AG20443 (cell line): Measurements from ENCODE around the gene ADM2.
"Not testable (repeated sequence)": the region's sequence is repeated elsewhere in the genome, so short reads cannot be mapped to it uniquely, and the experiment has no call there.

Experiments used
- DNase-seq: peaks from one replicate; pipeline ENCODE4 v3.0.0; 2012; ENCODE audit warnings: low spot score, mixed read lengths

The ADM2 gene

DNA sequence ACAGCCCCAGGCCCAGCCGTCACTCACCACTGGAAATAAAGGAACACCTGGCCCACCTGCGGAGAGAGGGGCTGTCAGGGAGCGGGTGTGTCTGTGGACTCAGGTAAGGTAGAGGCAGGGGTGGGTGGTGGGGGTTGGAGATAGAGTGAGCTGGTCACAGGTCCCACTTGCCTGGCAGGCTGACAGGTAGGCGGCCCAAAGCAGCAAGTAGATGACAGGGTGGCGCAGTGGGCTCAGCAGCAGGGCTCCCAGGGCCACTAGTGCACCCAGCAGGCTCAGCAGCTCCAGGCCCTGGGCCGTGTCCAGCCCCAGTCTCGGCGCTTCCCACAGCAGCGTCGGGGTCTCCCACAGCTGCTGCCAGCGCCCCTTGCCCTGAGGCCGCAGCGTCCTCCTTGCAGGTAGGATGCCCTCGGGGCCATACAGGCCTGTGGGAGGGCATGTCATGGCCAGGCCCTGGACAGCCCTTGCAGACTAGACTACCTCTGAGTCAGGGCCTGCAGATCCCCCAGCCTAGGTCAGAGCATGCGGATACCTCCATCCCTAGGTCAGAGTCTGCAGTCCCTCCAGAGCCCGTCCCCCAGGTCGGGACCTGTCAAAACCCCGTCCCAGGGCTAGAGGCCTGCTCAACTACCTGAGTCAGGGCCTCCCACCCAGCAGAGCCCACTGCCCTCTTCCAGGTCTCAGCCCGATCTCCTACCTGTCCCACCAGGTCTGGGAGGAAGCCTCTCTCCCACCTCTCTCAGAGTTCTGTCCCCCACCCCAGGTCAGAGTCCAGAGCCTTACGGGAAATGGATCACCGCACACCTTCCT, 25.5 kb downstream of the ADM2 start:
- DNase-seq, result peak; percentile 31

DNA sequence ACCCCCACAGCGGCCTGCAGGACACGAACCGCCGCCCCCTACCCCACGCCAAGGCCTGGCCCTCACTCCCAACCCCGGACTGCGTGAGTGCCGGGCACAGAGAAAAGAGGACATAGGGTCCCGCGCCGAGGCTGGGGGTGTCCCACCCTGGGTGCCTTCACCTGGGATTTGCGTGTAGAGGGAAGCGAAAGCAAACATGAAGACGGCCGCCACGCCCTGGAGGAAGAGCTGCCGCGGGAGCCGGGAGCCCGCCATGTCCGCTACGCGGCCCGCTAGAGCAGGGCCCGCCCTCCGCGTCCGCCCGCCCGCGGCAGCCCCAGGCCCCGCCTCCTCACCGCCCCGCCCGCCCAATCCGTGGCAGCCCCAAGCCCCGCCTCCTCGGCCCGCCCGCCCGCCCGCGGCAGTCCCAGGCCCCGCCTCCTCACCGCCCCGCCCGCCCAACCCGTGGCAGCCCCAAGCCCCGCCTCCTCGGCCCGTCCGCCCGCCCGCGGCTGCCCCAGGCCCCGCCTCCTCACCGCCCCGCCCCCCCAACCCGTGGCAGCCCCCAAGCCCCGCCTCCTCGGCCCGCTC, 26.2 kb downstream of the ADM2 start, which contains the start of gene LMF2:
LMF2 (minus strand) TSS at position 282 of the 570 bp plus-strand sequence; CDS start at position 255, 27 bp downstream.
- DNase-seq, result peak; percentile 97

DNA sequence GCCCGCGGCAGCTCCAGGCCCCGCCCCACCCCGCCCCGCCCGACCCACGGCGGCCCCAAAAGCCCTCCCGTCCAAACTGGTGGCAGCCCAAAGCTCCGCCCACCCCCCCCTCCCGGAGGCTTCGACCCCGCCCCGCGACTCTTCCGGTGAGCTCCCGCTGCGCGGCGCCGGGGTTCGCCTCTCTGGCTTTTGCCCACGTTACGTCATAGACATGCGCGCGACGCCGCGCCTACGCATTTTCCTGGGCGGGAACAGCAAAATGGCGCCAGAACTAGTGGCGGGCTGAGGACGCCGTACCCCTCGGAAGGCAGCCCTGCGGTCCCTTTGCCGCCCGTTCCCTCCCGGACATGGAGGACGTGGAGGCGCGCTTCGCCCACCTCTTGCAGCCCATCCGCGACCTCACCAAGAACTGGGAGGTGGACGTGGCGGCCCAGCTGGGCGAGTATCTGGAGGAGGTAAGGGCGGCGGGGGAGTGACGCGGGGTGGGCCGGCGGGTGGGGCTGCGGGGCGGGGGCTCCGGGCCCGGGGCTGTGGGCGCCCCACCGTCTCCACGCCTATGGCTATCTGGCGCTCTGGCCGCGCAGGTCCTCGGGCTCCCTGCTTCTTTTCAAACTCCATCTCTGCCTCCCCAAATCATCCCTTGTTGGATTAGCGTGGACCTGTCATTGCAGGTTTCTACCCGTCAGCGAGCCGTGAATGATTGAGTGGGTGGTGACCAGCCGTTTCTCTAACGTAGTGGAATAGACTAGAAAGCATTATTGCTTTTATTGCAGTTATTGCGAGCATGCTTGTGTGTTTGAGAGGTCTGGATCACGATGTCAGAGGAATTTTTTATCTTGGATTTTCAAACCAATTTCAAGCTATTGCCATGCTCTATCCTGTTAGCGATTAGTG, 26.9 kb downstream of the ADM2 start, which contains the start of gene NCAPH2:
NCAPH2 (plus strand) TSS at position 234 of the 894 bp plus-strand sequence; CDS start at position 348, 114 bp downstream.
- DNase-seq, result peak; percentile 100

DNA sequence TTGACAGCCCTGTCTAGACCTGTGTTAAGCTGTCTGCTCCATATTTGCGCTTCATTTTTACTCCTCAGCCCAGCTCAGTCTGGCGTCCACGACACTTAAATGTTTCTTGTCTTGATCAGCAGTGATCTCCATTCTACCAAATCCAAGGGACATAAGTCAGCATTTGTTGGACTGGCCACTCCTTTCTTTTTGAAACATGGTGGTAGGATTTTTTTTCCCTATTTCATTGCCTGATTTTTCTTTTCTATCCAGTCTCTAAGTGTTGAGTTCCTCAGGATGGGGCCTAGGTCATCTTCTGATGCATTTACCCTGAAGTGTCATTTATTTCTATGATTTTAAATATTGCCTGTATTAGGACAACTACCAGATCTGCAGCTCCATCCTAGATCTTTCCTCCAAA, 27.6 kb downstream of the ADM2 start:
- no peak for DNase-seq

DNA sequence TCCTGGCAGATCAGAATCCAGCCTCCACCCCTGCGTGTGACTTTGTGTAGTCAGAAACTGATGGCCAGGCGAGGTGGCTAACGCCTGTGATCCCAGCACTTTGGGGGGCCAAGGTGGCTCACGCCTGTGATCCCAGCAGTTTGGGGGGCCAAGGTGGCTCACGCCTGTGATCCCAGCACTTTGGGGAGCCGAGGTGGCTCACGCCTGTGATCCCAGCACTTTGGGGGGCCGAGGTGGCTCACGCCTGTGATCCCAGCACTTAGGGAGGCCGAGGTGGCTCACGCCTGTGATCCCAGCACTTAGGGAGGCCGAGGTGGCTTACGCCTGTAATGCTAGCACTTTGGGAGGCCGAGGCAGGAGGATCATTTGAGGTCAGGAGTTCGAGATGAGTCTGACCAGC, 31.8 kb downstream of the ADM2 start:
- no peak for DNase-seq

DNA sequence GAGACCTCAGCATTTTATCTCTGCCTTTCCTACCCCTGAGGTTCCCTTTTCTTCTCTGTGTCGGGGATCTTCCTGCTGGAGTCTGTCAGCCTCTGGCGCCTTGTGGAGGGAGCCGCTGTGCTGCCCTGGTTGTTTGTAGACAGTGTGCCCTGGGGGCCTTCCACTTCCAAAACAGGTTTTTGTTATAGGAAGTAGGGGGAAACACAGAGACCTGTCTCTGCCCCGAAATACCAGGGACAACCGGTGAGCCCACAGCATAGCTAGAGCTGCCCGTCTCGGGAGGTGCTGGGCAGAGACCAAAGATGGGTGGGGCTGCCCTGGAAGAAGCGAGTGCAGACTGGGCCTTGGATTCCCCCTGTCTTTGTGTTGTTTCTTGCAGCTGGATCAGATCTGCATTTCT, 34.7 kb downstream of the ADM2 start:
- DNase-seq, result no peak

DNA sequence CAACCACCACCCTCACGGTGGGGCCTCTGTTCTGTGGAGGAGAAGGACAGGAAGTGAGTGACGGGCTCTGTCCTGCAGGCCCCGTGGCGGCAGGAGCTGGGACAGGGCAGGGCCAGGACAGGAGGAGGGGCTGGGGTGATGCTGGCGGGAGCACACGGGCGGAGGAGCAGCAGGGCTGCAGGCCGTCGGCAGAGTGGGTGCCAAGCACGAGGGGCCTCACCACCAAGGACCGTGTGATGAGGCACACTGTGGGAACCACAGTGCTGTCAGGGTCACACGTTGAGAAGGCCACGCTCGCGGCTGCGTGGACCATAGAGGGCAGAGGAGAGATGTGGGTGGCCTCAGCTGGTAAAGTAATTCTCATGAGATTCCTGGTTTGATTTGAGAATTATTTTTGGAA, 35.5 kb downstream of the ADM2 start:
- DNase-seq, result no peak

DNA sequence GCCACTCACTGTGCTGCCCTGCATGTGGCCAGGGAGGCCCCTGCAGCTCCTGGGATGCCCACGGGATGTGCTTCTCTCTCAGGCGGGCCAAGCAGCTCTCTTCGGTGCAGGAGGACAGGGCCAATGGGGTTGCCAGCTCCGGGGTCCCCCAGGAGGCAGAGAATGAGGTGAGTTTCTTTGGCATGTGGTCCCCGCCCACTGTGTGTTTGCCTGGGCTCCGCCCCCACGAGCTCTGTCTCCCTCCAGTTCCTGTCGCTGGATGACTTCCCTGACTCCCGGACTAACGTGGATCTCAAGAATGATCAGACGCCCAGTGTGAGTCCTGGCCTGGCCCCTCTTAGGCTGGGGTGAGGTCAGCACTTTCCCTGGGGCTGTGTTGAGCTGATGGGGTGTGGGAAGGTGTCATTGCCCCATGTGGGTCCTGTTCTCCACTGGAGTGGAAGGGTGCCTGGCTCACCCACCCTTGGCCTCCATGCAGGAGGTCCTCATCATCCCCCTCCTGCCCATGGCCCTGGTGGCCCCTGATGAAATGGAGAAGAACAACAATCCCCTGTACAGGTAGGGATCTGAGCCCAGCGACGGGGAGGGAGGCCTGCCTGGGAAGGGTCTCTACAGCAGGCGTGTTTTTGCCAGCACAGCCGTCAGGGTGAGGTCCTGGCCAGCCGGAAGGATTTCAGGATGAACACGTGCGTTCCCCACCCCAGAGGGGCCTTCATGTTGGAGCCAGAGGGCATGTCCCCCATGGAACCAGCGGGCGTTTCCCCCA, 36.3 kb downstream of the ADM2 start:
- no peak for DNase-seq

DNA sequence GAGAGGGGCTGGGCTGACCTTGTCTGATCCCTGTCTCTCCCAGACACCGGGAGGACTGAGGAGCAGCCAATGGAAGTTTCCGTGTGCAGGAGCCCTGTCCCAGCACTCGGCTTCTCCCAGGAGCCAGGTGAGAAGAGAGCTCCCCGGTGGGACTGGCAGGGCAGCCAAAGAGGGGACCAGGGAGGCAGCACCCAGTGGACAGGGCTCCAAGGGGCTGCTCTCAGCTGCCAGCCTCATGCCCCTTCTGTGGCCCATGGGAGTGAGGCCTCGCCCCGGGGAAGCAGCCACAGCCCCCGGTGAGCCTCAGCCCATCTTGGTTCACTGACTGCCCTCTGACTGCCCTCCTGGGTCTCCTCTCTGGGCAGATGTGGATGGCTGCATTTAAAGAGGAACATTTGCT, 37.3 kb downstream of the ADM2 start:
- DNase-seq, result no peak

DNA sequence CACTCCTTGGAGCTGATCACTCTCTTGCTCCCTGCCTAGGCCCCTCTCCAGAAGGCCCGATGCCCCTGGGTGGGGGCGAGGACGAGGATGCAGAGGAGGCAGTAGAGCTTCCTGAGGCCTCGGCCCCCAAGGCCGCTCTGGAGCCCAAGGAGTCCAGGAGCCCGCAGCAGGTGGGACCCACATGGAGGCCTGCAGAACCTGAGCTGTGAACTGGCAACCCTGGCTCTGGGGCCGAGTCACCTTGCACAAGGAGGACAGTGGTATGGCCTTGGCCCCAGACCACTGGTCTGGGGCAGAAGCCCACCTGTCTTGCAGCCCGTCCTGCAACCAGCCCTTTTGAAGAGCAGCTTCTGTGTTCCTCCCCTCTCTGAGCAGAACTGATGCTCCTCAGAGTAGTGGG, 37.8 kb downstream of the ADM2 start:
- no peak for DNase-seq

DNA sequence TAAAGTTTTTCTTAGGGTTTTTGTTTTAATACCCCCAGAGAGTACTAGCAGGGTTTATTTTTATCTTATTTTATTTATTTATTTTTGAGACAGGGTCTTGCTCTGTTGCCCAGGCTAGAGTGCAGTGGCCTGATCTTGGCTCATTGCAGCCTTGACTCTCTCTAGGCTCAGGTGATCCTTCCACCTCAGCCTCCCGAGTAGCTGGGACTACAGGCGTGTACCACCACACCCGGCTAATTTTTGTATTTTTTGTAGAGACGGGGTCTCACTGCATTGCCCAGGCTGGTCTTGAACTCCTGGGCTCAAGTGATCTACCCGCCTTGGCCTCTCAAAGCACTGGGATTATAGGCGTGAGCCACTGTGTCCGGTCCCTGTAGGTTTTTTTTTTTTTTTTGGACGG, 38.8 kb downstream of the ADM2 start:
- not testable (repeated sequence) for DNase-seq

DNA sequence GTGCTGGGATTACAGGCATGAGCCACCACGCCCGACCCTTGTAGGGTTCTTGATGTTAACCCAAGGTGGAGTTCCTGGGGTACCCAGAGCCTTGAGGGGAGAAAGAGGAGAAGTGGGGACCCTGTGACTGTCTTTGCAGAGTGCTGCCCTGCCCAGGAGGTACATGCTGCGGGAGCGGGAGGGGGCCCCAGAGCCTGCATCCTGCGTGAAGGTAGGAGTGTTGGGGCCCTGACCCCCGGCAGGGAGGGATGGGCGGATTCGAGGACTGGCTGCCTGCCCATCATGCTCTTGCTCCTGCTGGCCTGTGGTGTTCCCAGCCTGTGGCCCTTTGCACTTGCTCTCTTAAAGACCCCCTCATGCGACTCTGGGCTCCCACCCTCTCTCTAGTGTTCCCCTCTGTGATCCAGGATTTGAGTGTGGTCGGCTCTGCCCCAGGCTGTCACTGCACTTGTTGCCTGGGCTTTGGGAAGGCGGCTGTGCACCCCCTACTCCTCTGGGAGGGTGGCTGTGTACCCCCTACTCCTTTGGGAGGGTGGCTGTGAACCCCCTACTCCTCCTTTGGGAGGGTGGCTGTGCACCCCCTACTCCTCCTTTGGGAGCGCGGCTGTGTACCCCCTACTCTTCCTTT, 39.6 kb downstream of the ADM2 start:
- no peak for DNase-seq

DNA sequence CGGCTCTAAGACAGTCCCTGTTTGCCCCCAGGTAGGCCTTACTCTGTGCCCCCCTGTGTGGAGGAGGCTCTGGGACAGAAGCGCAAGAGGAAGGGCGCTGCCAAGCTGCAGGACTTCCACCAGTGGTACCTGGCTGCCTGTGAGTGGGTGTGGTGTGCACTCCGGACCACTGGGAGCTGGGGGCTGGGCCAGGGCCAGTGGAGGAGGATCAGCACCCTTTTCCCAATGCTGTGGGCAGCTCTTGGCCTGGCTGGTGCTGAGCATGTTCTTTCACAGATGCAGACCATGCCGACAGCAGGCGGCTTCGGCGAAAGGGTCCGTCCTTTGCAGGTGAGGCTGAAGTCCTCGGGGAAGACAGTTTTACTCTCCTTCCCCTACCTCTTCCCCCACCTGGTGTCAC, 40.4 kb downstream of the ADM2 start:
- DNase-seq, result no peak

DNA sequence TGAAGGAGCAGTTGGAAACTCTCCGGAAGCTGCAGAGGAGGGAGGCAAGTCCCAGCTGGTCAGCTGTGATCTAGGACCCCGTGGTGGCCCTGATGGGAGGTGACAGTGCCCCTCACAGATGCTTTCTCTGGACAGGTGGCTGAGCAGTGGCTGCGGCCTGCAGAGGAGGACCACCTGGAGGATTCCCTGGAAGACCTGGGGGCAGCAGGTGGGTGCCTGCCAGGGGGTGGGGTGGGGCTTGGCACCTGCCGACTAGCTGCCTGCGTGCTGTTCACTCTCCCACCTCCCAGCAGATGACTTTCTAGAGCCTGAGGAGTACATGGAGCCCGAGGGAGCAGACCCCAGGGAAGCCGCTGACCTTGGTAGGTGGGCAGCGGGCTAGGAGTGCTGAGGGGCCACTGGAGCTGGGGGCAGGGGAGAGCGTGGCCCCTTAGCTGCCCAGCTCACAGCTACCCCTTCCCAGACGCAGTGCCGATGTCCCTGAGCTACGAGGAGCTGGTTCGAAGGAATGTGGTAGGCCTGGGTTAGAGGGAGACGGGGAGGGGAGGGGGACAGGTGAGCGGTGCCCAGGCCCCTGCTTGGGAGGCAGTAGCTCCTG, 41.0 kb downstream of the ADM2 start:
- no peak for DNase-seq

DNA sequence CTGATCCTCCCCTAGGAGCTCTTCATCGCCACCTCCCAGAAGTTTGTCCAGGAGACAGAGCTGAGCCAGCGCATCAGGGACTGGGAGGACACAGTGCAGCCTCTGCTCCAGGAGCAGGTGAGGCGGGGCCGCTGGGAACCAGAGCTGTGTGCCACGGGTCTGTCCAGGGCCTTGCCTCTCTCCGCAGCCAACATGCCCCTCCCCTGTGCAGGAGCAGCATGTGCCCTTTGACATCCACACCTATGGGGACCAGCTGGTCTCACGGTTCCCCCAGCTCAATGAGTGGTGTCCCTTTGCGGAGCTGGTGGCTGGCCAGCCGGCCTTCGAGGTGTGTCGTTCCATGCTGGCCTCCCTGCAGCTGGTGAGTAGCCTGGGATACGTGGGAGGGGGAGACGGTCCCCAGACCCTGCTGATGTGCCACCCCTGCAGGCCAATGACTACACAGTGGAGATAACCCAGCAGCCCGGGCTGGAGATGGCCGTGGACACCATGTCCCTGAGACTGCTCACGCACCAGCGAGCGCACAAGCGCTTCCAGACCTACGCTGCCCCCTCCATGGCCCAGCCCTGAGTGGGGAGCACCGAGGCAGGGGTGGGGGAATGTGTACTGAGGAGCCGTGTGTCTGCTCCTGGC, 41.6 kb downstream of the ADM2 start:
- no peak for DNase-seq

DNA sequence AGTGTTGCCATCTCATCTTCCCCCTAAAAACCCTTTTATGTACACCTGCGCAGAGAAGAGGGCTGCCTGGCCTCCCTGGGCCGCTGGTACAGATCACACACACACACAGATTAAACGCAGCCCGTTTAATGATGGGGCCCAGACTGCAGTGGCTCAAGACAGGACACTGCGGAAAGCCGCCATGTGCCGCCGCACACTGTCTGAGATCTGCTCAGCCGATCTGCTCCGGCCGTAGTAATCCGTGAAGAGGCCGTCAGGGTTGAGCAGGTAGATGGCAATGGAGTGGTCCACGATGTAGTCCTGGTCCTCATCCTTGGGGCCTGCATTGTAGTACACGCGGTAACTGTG, 42.1 kb downstream of the ADM2 start:
- DNase-seq, result no peak

DNA sequence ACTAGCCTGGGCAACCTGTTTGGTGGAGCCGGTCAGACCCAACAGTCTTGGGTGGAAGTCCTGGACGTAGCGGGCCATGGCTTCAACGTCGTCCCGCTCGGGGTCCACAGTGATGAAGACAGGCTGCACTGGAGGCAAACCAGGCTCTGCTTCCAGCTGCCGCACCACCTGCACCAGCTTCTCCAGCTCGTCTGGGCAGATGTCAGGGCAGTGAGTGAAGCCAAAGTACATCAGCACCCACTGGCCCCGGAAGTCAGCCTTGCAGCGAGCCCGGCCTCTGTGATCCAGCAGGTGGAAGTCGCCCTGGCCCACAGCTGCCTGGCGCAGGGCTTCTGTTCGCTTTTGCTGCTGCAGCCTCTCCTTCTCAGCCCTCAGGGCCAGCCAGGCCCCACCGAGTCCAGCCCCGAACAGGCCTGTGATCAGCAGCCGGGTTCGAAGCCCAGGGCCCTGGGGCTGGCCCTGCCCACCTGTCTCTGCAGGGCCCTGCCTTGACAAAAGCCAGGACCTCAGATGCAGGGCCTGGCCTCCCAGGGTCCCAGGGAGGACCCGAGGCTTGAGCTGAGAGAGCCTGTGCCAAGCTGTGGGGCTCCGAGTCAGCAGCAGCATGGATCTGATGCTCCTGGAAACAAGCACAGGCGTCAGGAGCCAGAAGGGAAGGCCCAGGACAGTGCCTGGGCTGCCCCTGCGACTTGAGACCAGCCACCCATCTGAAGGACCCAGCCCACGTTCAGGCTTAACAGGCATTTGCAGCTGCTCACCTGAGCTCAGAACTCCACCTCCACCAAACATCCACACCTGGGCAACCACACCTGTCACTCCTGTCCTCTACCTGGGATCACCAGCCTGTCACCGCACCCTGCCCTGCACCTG, 42.7 kb downstream of the ADM2 start:
- no peak for DNase-seq

DNA sequence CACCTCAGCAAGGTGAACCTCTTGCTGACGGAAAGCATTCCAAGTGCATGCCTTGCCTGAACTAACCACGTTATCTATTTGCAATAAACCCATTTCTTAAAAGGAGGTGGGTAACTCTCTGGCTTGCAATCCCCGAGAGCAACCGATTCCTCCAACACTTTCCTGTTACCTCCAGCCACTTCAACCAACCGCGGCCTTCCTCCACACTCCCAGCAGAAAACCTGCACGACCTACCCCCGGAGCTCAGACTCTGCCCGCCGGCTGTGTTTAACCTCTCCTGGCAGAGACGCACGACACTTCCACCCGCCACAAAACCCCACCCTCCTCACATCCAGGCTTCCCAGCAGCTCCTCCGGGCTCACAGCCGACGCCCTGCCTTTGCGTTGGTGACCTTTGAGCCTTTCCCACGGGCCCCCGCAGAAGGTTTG, 43.3 kb downstream of the ADM2 start:
- DNase-seq, result no peak

DNA sequence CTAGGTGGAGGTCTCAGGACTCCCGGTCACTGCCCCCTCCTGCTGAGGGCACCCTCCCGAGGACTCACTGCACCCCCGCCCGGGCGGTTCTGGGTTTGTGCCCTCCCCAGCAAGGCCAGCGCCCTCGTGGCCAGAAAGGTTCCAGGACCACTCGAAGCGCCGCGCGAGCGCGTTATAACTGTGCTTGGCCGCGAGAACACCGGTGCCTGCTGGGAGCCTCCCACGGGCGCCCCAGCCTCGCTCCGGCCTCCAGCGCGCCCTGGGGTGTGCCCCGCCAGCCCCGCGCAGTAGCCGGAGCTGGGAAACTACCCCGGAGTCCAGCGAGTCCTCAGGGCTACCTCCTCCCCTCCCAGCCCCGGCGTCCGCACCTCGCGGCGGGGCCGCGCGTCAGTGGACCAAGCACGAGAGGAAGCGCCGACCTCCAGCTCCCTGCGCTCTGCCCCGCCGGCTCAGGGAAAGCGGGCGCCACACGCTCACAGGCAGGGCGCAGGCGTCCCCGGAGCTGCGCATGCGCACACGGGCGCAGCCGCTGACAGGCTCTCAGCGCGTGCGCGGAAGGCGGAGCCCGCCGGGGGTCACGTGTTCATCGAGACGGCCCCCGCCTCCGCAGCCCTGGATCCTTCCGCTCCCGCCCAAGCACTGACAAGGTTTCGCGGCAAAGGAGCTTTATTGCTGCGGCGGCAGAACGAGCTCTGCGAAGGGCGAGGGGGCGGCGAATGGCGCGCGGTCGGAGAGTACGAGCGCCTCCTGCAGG, 43.9 kb downstream of the ADM2 start, which contains the start of gene SCO2:
SCO2 (minus strand) TSS at position 495 of the 754 bp plus-strand sequence. CDS start 1,187 bp downstream, outside the sequence.
- peak; percentile 100 for DNase-seq
